HG03175 (cell line): ENCODE data around the gene SLC4A1.
"Not testable (repeated sequence)": the region's sequence is repeated elsewhere in the genome, so short reads cannot be mapped to it uniquely, and the experiment has no call there.

Experiments
- ATAC-seq: cut with Tn5 transposase; IDR thresholded peaks from one replicate; pipeline ENCODE4 v1.9.1; 2021; ENCODE audit warnings: mild to moderate bottlenecking, moderate library complexity; ENCODE audit not compliant: unreplicated experiment

Gene SLC4A1

GRCh38 chr17:44257815-44258760 is 9.8 kb downstream of the SLC4A1 start:
- ATAC-seq: no peak

- no peak for ATAC-seq
These were observed 11.3 kb downstream of the SLC4A1 start for GRCh38 chr17:44256671-44257070.

- ATAC-seq: no peak
These were observed 12.0 kb downstream of the SLC4A1 start for GRCh38 chr17:44255915-44256314.

- no peak for ATAC-seq
These were observed 13.4 kb downstream of the SLC4A1 start for GRCh38 chr17:44254361-44255095.

GRCh38 chr17:44253006-44253405 is 14.9 kb downstream of the SLC4A1 start:
- no peak for ATAC-seq

GRCh38 chr17:44251062-44251461 is 16.9 kb downstream of the SLC4A1 start:
- no peak for ATAC-seq

- ATAC-seq: no peak
These were observed 18.3 kb downstream of the SLC4A1 start for GRCh38 chr17:44249501-44250246.

- ATAC-seq: no peak
These were observed 19.8 kb downstream of the SLC4A1 start for GRCh38 chr17:44247876-44248736.

GRCh38 chr17:44247440-44247841 is 20.5 kb downstream of the SLC4A1 start:
- ATAC-seq: no peak

GRCh38 chr17:44241106-44241624 is 26.8 kb downstream of the SLC4A1 start:
- no peak for ATAC-seq

GRCh38 chr17:44237886-44238285 is 30.0 kb downstream of the SLC4A1 start:
- ATAC-seq: not testable (repeated sequence)

GRCh38 chr17:44236444-44236991 is 31.4 kb downstream of the SLC4A1 start:
- no peak for ATAC-seq

GRCh38 chr17:44235583-44235936 is 32.4 kb downstream of the SLC4A1 start:
- no peak for ATAC-seq

- no peak for ATAC-seq
These were observed 34.4 kb downstream of the SLC4A1 start for GRCh38 chr17:44233582-44233981.

GRCh38 chr17:44232061-44232460 is 35.9 kb downstream of the SLC4A1 start:
- no peak for ATAC-seq

- no peak for ATAC-seq
These were observed 37.8 kb downstream of the SLC4A1 start for GRCh38 chr17:44230140-44230539.

- ATAC-seq: no peak
These were observed 38.8 kb downstream of the SLC4A1 start for GRCh38 chr17:44229090-44229489.

GRCh38 chr17:44223541-44224071 is 44.3 kb downstream of the SLC4A1 start:
- no peak for ATAC-seq

GRCh38 chr17:44222112-44222869 is 45.6 kb downstream of the SLC4A1 start:
- no peak for ATAC-seq
